Sciatic nerve (tissue), 2 donors: ENCODE measurements around the gene ZNF146. TPM values are rescaled to one million over a fixed set of nuclear protein-coding genes. Genes with fewer than 3 reads are reported as not detected.
"Not testable (repeated sequence)": the region's sequence is repeated elsewhere in the genome, so short reads cannot be mapped to it uniquely, and the experiment has no call there.

Experiments
- ATAC-seq: fragments of 200-7000 bp; cut with Tn5 transposase; one replicate; pipeline ENCODE4 v1.9.1; 2020; ENCODE audit warnings: mild to moderate bottlenecking, moderate library complexity
- DNase-seq: peaks from one replicate; pipeline ENCODE4 v3.0.0-alpha.2; 2020; ENCODE audit warnings: low spot score
- intact Hi-C: fragments of 100-400 bp; cut with DNase I; formaldehyde crosslinking; loops from one replicate; pipeline ENCODE4 v1.14.2; 2022
- total RNA-seq: library from RNA; stranded (reverse); fragmentation: NEBNext Ultra II Directional; extraction: Animal tissue kit (Norgen Biotek cat#: 25700); gene quantifications from one replicate; pipeline ENCODE4 v1.2.1, GENCODE V29; 2021
- donor health status: DM: no; HTN: no; CAD: no.
- donor health status: DM: no; HTN: no; CAD: no.

Gene ZNF146
- total RNA-seq, 1 donor from 2014 or later, result 52.7 TPM

DNA sequence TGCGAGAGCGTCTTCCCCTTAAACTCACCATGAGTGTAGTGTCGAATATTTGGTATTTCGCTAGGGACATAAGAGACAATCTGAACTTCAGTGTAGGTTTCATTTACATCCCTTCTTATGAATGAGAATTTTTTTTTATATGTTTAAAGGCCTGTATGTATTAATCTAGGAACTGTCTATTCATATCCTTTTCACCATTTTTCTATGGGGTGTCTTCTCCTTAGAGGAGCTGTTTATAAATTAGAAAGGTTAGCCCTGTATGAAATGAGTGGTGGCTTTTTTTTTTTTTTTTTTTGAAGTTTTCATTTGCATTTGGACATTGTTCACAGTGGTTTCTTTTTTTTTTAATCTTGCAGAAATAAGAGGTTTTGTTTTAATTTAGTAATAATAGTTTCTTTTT, 7.6 kb downstream of the ZNF146 start:
- intact Hi-C loops, result no loop called here
- DNase-seq (no peak), ATAC-seq (no peak)

DNA sequence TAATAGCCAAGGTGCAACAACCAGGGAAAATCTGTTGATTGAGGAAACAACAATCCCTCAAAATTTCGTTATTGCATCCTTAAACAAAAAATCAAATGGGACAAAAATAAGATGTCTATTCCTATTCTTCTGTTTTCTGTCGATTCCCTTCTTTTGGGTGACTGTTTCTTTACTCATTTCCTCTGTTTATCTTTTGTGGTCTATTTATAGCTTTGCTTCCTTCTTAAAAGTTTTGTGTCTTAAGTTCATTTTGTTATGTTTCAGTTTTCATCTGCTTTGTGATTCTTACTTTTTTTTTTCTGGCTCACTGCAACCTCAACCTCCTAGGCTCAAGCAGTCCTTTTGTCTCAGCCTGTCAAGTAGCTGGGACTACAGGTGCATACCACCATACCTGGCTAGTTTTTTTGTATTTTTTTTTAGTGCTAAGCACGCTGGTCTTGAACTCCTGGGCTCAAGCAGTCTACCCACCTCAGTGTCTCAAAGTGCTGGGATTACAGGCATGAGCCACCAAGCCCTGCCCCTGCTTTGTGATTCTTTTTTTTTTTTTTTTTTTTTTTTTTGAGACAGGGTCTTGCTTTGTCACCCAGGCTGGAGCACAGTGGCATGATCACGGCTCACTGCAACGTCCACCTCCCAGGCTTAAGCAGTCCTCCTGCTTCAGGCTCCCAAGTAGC, 10.4 kb downstream of the ZNF146 start:
- intact Hi-C loops, result no loop called here
- DNase-seq, result no peak
- ATAC-seq, result no peak

DNA sequence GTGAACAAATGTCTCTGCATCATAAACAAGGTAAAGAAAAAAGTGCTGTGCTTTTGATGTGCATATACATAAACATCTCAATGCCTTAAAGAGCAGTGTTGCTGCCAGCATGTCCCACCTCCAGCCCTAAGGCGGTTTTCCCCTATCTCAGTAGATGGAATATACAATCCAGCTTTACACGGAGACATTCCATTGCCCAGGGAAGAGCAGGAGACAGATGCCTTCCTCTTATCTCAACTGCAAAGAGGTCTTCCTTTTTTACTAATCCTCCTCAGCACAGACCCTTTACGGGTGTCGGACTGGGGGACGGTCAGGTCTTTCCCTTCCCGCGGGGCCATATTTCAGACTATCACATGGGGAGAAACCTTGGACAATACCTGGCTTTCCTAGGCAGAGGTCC, 18.7 kb downstream of the ZNF146 start:
- ATAC-seq, intact Hi-C loops, DNase-seq: not testable (repeated sequence)

DNA sequence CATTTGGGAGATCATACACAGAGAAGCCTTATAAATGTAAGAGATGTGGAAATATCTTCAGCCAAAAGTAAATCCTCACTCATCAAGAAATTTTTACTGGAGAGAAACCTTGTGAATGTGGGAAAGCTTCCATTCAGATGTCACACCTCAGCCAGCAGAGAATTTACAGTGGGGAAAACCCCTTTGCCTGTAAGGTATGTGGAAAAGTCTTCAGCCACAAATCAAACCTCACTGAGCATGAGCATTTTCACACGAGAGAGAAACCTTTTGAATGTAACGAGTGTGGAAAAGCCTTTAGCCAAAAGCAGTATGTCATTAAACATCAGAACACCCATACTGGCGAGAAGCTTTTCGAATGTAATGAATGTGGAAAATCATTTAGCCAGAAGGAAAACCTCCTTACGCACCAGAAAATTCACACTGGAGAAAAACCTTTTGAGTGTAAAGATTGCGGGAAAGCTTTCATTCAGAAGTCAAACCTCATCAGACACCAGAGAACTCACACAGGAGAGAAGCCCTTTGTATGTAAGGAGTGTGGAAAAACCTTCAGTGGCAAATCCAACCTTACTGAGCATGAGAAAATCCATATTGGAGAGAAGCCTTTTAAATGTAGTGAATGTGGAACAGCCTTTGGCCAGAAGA, 21.5 kb downstream of the ZNF146 start:
- ATAC-seq, result no peak
- intact Hi-C loops, result no loop called here
- no peak for DNase-seq

DNA sequence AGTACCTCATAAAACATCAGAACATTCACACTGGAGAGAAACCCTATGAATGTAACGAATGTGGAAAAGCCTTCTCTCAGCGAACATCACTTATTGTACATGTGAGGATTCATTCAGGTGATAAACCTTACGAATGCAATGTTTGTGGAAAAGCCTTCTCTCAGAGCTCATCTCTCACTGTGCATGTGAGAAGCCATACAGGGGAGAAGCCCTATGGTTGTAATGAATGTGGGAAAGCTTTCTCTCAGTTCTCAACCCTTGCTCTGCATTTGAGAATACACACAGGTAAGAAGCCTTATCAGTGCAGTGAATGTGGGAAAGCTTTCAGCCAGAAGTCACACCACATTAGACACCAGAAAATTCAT, 22.0 kb downstream of the ZNF146 start:
- ATAC-seq (no peak), DNase-seq (no peak)
- intact Hi-C loops, result no loop called here

DNA sequence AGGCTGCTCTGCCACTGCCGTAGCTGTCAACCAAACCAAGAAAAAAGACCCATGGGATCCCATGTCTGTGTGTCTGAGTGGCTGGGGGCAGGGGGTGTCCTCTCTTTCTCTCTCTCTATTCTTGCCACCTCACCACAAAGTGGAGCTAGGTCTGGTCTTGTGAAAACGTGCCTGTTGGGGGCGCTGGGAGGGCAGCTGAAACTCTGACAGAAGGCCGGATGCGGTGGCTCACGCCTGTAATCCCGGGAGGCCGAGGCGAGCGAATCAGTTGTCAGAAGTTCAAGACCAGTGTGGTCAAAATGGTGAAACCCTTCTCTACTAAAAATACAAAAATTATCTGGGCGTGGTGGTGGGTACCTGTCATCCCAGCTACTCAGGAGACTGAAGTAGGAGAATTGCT, 29.2 kb downstream of the ZNF146 start:
- DNase-seq (no peak), ATAC-seq (no peak)
- intact Hi-C loops, result no loop called here

DNA sequence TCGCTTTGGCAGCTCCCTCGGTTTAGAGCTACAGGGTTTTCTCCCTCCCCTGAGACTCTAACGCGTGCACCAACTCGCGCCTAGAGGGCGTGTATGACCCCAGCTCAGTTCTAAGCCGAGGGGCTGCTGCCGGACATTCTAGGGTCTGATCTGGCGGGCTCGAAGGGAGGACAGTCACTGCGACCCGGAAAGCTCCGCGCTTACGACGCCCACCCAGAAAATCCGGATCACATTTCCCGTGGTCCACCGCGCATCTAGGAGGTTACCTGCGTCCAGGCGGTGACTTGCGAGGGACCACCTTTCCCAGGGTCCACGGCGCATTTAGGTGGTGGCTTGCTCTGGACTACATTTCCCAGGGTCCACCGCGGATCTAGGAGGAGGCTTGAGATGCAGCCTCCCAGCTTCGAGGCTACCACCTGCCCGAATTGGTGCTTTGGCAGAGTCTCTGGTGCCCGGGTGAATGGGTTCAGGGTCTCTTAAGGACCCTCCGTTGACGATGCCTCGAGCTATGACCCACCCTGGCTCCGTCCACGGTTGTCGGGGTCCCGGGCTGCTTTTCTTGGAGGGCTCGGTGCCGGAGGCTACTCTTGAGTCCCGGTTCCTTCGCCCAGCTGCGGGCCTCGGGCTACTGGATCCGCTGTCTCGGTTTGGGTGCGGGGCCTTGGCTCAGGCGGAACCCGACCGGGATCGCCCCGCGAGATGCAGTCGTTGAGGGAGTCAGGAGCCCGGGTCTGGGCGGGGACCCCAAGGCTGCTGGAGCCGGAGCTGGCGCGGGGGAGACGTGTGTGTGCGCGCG, 30.5 kb downstream of the ZNF146 start:
- no peak for ATAC-seq
- intact Hi-C loops, result no loop called here

DNA sequence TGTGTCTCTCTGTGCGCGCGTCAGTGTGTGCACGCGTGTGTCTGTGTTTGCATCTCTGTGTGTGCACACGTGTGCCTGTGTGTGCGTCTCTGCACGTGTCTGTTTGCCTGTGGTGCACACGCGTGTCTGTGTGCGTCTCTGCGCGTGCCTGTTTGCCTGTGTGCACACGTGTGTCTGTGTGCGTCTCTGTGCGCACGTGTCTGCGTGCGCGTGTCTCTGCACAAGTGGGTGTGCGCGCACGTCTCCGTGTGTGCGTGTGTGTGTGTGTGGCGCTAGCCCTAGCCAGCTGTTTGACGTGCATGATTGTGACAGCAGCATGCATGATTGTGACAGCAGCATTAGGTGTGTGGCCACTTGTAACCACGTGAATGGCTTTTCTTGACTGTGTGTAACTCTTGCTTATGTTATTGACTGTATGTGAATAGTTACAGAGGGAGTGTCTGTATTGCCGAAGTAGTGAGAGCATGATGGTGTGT, 31.1 kb downstream of the ZNF146 start:
- intact Hi-C loops, result no loop called here
- DNase-seq (no peak), ATAC-seq (no peak)

More for the DNA sequence above, 30.5 kb downstream of the ZNF146 start:
- DNase-seq, result no peak

DNA sequence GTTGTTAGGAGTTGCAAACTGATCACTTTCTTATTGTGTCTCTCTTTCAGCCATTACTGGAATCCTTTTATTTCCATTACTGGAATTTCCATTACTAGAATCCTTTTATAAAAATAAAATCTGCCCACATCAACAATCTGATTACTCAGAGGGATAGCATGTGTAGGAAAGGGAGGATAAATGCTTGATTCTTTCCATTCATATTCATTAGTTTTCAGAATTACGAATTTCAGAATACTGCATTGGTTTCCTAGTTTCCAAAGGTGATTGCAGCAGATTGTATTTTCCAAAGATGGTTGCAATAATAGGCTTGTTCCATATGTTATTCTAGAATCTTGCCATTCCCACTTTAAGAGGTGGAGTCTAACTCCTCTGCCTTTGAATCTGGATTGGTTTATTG, 37.1 kb downstream of the ZNF146 start:
- intact Hi-C loops, result loop anchor here (5.0 kb wide), 1 partner anchor 750 kb away; no protein-coding TSS in a partner anchor
- DNase-seq (no peak), ATAC-seq (no peak)

DNA sequence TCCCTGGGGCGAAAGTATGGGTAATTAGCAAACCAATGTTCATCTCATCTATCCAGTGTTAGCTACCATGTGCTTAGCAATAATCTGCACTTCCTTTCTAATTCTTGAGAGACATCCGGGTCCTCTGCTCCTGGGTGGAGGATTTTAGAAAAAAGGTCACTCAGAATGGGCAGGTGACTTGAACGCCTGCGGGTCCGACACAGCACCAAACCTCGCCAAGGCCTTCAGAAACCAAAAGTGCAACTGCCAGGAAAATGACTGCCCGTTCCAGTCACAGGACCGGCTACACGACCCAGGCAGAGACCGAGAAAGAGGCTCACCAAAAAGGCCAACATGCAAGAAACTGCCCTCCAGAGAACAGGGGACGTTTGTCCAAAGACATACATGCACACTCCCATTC, 39.9 kb downstream of the ZNF146 start:
- DNase-seq (no peak), ATAC-seq (no peak)
- intact Hi-C loops, result loop anchor here (5.0 kb wide), 1 partner anchor 747 kb away; no protein-coding TSS in a partner anchor

DNA sequence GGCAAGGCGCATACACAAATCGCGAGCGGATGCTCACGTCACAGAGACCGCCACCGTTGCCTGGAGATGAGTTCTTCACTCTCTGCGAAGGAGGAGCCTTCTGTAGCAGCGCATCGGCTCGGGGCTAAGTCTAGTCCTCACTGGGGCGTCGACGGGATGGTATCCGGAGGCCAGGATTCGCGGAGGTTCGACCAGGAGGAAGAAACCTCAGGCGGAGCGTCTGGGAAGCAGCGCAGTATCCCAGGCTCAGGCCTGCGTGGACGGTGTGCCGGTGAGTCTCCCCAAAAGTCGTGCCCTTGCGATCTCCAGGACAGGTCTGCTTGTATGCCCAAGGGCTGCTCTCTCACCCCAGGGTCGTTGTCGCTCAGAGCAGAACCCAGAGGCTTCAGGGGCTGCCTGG, 40.4 kb downstream of the ZNF146 start:
- no peak for DNase-seq
- ATAC-seq, result no peak
- intact Hi-C loops, result no loop called here

DNA sequence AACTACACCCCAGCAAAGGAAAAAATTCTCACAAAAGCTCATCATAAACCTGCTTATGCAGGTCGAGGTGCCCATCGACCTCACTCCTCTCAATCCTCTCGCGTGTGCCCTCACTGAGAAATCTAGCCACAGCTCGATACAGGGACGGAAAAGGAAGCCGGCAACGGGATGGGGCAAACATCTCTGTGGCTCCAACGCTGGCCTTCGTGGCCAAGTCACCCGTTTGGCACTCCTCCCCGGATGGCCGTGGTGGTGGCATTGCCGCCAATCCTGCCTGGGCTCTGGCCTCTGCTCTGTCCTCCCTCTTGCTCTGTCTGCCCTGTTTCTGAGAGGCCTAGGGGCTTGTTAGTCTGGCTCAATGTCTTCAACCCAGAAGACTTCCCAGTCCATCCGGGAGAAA, 41.2 kb downstream of the ZNF146 start:
- DNase-seq, result no peak
- intact Hi-C loops, result no loop called here
- no peak for ATAC-seq

DNA sequence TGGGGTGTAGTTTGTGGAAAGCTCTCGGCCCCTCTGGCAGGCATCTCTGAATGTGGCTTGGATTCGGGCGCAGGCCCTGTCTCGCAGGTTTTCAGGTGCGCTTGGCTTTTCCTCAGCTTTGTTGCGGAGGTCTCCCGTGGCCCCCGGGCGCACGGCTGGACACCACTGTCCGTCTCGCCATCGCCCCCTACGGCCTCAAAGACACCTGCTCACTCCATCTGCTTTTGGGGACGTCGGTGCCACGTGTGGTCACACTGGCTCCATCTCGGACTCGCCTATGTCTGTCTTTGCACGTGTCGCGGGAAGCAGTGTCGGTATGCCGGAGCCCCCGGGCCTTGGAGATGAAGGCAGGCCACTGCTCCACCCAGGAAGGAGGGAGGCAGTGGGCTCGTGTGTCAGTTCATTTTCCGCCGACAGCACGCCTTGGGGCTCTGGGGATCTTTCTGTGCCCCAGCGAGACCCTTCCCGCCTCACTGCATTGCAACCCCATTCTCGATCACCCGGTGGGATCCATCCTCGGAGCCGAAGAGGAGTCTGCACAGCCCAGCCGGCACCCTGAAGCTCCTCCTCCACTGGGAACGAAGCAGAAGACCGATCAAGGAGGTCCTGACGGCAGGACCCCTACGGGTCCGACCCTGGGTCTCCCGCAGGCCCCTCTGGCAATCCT, 42.1 kb downstream of the ZNF146 start:
- intact Hi-C loops, result no loop called here
- DNase-seq (no peak), ATAC-seq (no peak)

DNA sequence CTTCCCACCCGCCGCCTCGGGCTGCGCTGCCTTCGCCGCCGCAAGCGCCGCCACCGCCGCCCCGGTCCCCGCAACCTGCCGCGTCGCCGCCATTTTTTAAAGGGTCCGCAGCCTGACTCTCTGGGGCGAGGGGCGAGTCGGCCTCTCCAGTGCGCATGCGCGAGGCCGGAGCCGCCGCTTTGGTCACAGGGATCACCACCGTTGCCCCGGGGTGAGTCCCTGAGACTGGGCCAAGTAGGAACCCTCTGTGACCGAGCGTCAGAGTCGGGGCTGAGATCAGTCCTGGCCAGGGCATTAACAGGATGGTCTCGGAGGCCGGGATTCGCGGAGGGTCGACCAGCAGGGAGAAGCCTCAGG, 42.6 kb downstream of the ZNF146 start:
- no peak for DNase-seq
- intact Hi-C loops, result no loop called here
- peak; percentile 45 for ATAC-seq

DNA sequence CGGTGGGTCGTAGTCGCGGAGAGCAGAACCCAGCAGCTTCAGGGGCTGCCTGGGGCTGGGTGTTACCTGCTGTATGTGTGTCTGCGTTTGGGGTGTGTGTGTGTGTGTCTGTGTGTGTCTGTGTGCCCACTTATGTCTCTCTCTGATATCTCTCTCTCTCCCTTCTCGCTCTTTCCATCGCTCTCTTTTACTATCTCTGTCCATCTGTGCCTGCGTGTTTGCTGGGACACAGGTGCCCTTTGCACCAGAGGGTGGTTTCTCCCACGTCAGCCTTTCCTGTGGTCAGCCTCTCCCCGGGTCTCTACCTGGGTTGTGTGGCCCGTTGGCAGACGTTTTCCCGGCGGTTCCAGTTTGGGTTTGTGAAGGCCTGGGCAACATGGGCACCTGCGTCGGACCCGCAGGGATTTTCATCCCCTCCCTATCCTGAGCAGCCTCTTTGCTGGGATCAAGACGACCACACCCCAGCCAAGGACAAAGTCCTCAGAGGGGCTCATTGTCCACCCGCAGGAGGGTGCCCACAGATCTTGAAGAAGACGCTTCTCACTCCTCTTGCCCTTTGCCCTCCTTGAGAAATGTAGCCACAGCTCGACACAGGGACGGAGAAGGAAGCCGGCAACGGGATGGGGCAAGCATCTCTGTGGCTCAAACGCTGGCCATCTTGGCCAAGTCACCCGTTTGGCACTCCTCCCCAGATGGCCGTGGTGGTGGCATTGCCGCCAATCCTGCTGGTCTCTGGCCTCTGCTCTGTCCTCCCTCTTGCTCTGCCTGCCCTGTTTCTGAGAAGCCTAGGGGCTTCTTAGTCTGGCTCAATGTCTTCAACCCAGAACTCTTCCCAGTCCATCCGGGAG, 43.3 kb downstream of the ZNF146 start:
- no peak for DNase-seq
- intact Hi-C loops, result no loop called here
- no peak for ATAC-seq

DNA sequence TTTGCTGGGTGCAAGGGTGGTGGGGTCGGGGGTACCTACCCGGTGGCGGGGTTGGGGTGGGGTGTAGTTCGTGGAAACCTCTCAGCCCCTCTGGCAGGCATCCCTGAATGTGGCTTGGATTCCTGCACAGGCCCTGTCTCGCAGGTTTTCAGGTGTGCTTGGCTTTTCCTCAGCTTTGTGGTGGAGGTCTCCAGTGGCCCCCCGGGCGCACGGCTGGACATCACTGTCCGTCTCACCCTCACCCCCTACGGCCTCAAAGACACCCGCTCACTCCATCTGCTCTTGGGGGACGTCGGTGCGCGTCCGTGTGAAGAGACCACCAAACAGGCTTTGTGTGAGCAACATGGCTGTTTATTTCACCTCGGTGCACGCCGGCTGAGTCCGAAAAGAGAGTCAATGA, 44.3 kb downstream of the ZNF146 start:
- intact Hi-C loops, result no loop called here
- ATAC-seq, result no peak
- DNase-seq, result no peak

DNA sequence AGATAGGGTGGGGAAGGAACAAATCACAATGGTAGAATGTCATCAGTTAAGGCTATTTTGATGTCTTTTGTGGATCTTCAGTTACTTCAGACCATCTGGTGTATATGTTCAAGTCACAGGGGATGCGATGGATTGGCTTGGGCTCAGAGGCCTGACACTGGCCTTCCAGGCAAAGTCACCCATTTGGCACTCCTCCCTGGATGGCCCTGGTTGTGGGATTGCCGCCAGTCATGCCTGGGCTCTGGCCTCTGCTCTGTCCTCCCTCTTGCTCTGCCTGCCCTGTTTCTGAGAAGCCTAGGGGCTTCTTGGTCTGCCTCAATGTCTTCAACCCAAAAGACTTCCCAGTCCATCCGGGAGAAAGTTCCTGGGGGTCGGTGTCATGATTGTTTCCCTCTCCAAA, 50.2 kb downstream of the ZNF146 start:
- DNase-seq (no peak), ATAC-seq (no peak)
- intact Hi-C loops, result no loop called here

DNA sequence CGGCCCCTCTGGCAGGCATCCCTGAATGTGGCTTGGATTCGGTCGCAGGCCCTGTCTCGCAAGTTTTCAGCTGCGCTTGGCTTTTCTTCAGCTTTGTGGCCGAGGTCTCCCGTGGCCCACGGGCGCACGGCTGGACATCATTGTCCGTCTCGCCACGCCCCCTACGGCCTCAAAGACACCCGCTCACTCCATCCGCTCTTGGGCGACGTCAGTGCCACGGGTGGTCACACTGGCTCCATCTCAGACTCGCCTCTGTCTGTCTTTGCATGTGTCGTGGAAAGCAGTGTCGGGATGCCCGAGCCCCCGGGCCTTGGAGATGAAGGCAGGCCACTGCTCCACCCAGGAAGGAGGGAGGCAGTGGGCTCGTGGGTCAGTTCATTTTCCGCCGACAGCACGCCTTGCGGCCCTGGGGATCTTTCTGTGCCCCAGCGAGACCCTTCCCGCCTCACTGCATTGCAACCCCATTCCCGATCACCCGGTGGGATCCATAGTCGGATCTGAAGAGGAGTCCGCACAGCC, 51.0 kb downstream of the ZNF146 start:
- intact Hi-C loops, result no loop called here
- DNase-seq, result no peak
- no peak for ATAC-seq
